HG03045 (cell line): ENCODE results near the gene GHDC.
"Not testable (repeated sequence)": the region's sequence is repeated elsewhere in the genome, so short reads cannot be mapped to it uniquely, and the experiment has no call there.

ENCODE experiments used
- ATAC-seq: cut with Tn5 transposase; IDR thresholded peaks from one replicate; pipeline ENCODE4 v1.9.1; 2021; ENCODE audit warnings: mild to moderate bottlenecking, moderate library complexity; ENCODE audit not compliant: unreplicated experiment

Gene GHDC

GRCh38 chr17:42193969-42194899 is at the start of gene GHDC:
GHDC (minus strand) TSS chr17:42194494; CDS start chr17:42193581, 913 bp downstream.
- ATAC-seq: peak; percentile 86

- no peak for ATAC-seq
Measured at GRCh38 chr17:42243493-42243982, 49.2 kb upstream of the GHDC start.

GRCh38 chr17:42241871-42242270 is 47.6 kb upstream of the GHDC start:
- ATAC-seq: no peak

- not testable (repeated sequence) for ATAC-seq
Measured at GRCh38 chr17:42240863-42241262, 46.6 kb upstream of the GHDC start.

GRCh38 chr17:42240201-42240600 is 45.9 kb upstream of the GHDC start:
- ATAC-seq: no peak

- not testable (repeated sequence) for ATAC-seq
Measured at GRCh38 chr17:42239576-42239975, 45.3 kb upstream of the GHDC start.

- ATAC-seq: no peak
Measured at GRCh38 chr17:42236760-42237159, 42.5 kb upstream of the GHDC start.

- ATAC-seq: no peak
Measured at GRCh38 chr17:42233994-42234393, 39.7 kb upstream of the GHDC start.

GRCh38 chr17:42233156-42233555 is 38.9 kb upstream of the GHDC start:
- ATAC-seq: no peak

- no peak for ATAC-seq
Measured at GRCh38 chr17:42230225-42230624, 35.9 kb upstream of the GHDC start.

GRCh38 chr17:42227849-42228700 is 33.8 kb upstream of the GHDC start:
- ATAC-seq: no peak

- ATAC-seq: no peak
Measured at GRCh38 chr17:42225646-42226045, 31.4 kb upstream of the GHDC start.

GRCh38 chr17:42224651-42225050 is 30.4 kb upstream of the GHDC start:
- no peak for ATAC-seq

GRCh38 chr17:42221886-42222745 is 27.8 kb upstream of the GHDC start:
- no peak for ATAC-seq

- not testable (repeated sequence) for ATAC-seq
Measured at GRCh38 chr17:42219280-42219679, 25.0 kb upstream of the GHDC start.

GRCh38 chr17:42214156-42214555 is 19.9 kb upstream of the GHDC start:
- no peak for ATAC-seq

GRCh38 chr17:42212382-42212781 is 18.1 kb upstream of the GHDC start:
- no peak for ATAC-seq

GRCh38 chr17:42211921-42212341 is 17.6 kb upstream of the GHDC start:
- ATAC-seq: not testable (repeated sequence)

- ATAC-seq: no peak
Measured at GRCh38 chr17:42210046-42210445, 15.8 kb upstream of the GHDC start.

- ATAC-seq: not testable (repeated sequence)
Measured at GRCh38 chr17:42206153-42206612, 11.9 kb upstream of the GHDC start.
